Measurements from ENCODE around the gene P2RY6. TPM values are rescaled to one million over a fixed set of nuclear protein-coding genes. Genes with fewer than 3 reads are reported as not detected.

P2RY6 gene
- total RNA-seq, 1 experiment from 2014 or later: 0.15 TPM

DNA sequence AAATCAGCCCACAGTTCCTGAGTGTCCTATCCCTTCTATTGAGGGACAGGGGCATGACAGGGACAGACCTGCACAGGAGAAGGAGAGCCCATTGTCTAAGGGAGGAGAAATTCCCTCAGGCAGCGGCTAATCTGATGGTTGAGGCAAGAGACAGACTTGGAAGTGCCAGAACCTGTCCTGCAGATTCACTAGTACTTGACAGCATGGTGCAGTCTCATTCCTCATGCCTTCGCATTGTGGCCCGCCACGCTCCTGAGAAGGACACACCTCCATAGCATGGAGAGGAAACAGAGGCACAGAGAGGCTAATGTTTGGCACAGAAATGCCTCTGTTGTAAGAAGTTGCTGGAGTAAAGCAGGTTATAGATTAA lies 3.2 kb downstream of the P2RY6 start:
- TF ChIP-seq EZH2phosphoT487 (IDR thresholded peaks at IDR 0.05; ENCODE audit: borderline replicate concordance) (no peak), YY1 (IDR thresholded peaks at IDR 0.05; ENCODE audit: extremely low read depth, insufficient replicate concordance, low read depth, low read length) (no peak), JUND (IDR thresholded peaks at IDR 0.05) (no peak), TCF7L2 (IDR thresholded peaks at IDR 0.05; ENCODE audit: borderline replicate concordance, extremely low read depth, insufficient read depth, insufficient read length) (no peak)
- TF ChIP-seq, protein P1, sequence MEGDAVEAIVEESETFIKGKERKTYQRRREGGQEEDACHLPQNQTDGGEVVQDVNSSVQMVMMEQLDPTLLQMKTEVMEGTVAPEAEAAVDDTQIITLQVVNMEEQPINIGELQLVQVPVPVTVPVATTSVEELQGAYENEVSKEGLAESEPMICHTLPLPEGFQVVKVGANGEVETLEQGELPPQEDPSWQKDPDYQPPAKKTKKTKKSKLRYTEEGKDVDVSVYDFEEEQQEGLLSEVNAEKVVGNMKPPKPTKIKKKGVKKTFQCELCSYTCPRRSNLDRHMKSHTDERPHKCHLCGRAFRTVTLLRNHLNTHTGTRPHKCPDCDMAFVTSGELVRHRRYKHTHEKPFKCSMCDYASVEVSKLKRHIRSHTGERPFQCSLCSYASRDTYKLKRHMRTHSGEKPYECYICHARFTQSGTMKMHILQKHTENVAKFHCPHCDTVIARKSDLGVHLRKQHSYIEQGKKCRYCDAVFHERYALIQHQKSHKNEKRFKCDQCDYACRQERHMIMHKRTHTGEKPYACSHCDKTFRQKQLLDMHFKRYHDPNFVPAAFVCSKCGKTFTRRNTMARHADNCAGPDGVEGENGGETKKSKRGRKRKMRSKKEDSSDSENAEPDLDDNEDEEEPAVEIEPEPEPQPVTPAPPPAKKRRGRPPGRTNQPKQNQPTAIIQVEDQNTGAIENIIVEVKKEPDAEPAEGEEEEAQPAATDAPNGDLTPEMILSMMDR (IDR thresholded peaks at IDR 0.05 in 2 of 3, conservative IDR thresholded peaks at IDR 0.05 in 1 of 3; ENCODE audit: borderline replicate concordance in 1 of 3, insufficient read depth in 1 of 3, low read depth in 2 of 3, low read length in 2 of 3): no peak
- H2AFZ ChIP-seq (ENCODE audit: low read depth, low read length, poor library complexity, severe bottlenecking): no peak overlapping the region
- H3K27ac ChIP-seq (ENCODE audit: low read depth, low read length): no peak overlapping the region
- ChIA-PET RAD21 (ENCODE audit: low non-redundant PET in 1 of 2, low total read pairs in 2 of 2, uncharacterized antibody in 2 of 2, unreplicated experiment in 2 of 2) (no interaction called here), POLR2A (no interaction called here), CTCF (no interaction called here)
- intact Hi-C loops (cut with micrococcal nuclease): no loop called here
- H3K4me3 ChIP-seq (replicated peaks in 1 of 2; ENCODE audit: low read depth in 1 of 2, low read length in 2 of 2): no peak overlapping the region
- no peaks in the 10 kb centered on the region for H3K9me2 ChIP-seq (ENCODE audit: insufficient read depth)
- no peaks in the 10 kb centered on the region for H3K79me2 ChIP-seq (ENCODE audit: insufficient read depth, low read length)
- DNase-seq (ENCODE audit: low read depth, low spot score) (no peak), ATAC-seq (no peak)
- no peak overlapping the region for H3K4me2 ChIP-seq (ENCODE audit: low read length)
- H3K9me3 ChIP-seq (ENCODE audit: control insufficient read depth in 1 of 2, insufficient read depth in 1 of 2, low read depth in 1 of 2, low read length in 2 of 2): no peaks in the 10 kb centered on the region
- H3K9ac ChIP-seq (ENCODE audit: low read length): no peak overlapping the region
- peaks cover 0 to 9% of the 10 kb centered on the region in 2 experiments; a peak in 2 of 4 replicates for H3K4me1 ChIP-seq (ENCODE audit: control insufficient read depth in 1 of 2, insufficient read depth in 2 of 2, low read length in 2 of 2)
- no peaks in the 10 kb centered on the region for H4K20me1 ChIP-seq (ENCODE audit: insufficient read depth)
- BruUV-seq (replicated peaks): no TSS peak
- H3K36me3 ChIP-seq (ENCODE audit: control insufficient read depth in 1 of 2, insufficient read depth in 2 of 2, low read length in 2 of 2): no peaks in the 10 kb centered on the region
- H3K27me3 ChIP-seq (ENCODE audit: insufficient read depth, low read length): no peaks in the 10 kb centered on the region

GRCh38 chr11:73277467-73277866 lies 5.3 kb downstream of the P2RY6 start:
- RAD21 ChIA-PET (ENCODE audit: low non-redundant PET in 1 of 2, low total read pairs in 2 of 2, uncharacterized antibody in 2 of 2, unreplicated experiment in 2 of 2): no interaction called here
- H3K36me3 ChIP-seq (ENCODE audit: control insufficient read depth in 1 of 2, insufficient read depth in 2 of 2, low read length in 2 of 2): no peaks in the 10 kb centered on the region
- CTCF ChIA-PET: interaction anchor here (1.8 kb wide), 1 partner anchor 12 kb away, joined by 7 read pairs; no protein-coding TSS in a partner anchor
- H3K9ac ChIP-seq (ENCODE audit: low read length): no peak overlapping the region
- no peak overlapping the region for H3K4me3 ChIP-seq (replicated peaks in 1 of 2; ENCODE audit: low read depth in 1 of 2, low read length in 2 of 2)
- POLR2A ChIA-PET: no interaction called here
- H2AFZ ChIP-seq (ENCODE audit: low read depth, low read length, poor library complexity, severe bottlenecking): no peak overlapping the region
- no peak overlapping the region for H3K4me2 ChIP-seq (ENCODE audit: low read length)
- H3K9me2 ChIP-seq (ENCODE audit: insufficient read depth): no peaks in the 10 kb centered on the region
- no peak overlapping the region for H3K27ac ChIP-seq (ENCODE audit: low read depth, low read length)
- no peaks in the 10 kb centered on the region for H3K27me3 ChIP-seq (ENCODE audit: insufficient read depth, low read length)
- peaks cover 0 to under 1% of the 10 kb centered on the region in 2 experiments; a peak in 1 of 4 replicates for H3K4me1 ChIP-seq (ENCODE audit: control insufficient read depth in 1 of 2, insufficient read depth in 2 of 2, low read length in 2 of 2)
- no TSS peak for BruUV-seq (replicated peaks)
- no peak for TF ChIP-seq JUND (IDR thresholded peaks at IDR 0.05)
- TF ChIP-seq, protein P2, sequence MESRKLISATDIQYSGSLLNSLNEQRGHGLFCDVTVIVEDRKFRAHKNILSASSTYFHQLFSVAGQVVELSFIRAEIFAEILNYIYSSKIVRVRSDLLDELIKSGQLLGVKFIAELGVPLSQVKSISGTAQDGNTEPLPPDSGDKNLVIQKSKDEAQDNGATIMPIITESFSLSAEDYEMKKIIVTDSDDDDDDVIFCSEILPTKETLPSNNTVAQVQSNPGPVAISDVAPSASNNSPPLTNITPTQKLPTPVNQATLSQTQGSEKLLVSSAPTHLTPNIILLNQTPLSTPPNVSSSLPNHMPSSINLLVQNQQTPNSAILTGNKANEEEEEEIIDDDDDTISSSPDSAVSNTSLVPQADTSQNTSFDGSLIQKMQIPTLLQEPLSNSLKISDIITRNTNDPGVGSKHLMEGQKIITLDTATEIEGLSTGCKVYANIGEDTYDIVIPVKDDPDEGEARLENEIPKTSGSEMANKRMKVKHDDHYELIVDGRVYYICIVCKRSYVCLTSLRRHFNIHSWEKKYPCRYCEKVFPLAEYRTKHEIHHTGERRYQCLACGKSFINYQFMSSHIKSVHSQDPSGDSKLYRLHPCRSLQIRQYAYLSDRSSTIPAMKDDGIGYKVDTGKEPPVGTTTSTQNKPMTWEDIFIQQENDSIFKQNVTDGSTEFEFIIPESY (IDR thresholded peaks at IDR 0.05; ENCODE audit: extremely low read depth, insufficient replicate concordance, low read length): no peak
- H3K9me3 ChIP-seq (ENCODE audit: control insufficient read depth in 1 of 2, insufficient read depth in 1 of 2, low read depth in 1 of 2, low read length in 2 of 2): no peaks in the 10 kb centered on the region
- ATAC-seq (no peak), DNase-seq (ENCODE audit: low read depth, low spot score) (no peak)
- H4K20me1 ChIP-seq (ENCODE audit: insufficient read depth): no peaks in the 10 kb centered on the region
- H3K79me2 ChIP-seq (ENCODE audit: insufficient read depth, low read length): no peaks in the 10 kb centered on the region
- intact Hi-C loops (cut with micrococcal nuclease): no loop called here

Measured in HCT116 (cell line).